ENCODE measurements around the gene RNU7-1. TPM values are rescaled to one million over a fixed set of nuclear protein-coding genes. Genes with fewer than 3 reads are reported as not detected.
"Not testable (repeated sequence)": the region's sequence is repeated elsewhere in the genome, so short reads cannot be mapped to it uniquely, and the experiment has no call there.

Gene RNU7-1
- polyA plus RNA-seq, 3 donors: not detected

- Histone ChIP-seq H4K20me1 (ENCODE audit: insufficient read depth, low read length) (no peaks in the 10 kb centered on the region), H3K4me3 (replicated peaks in 1 of 3; ENCODE audit: low read depth in 2 of 3, low read length in 3 of 3) (peak overlapping the region in 2 of 3 experiments; percentile 77 to 89), H3K4me2 (replicated peaks; ENCODE audit: extremely low read depth, low read length, poor library complexity, severe bottlenecking) (peak overlapping the region; percentile 94), H3K27ac (ENCODE audit: low read depth in 1 of 2, low read length in 2 of 2) (peak overlapping the region in 1 of 2 donors; percentile 84), H3K9ac (ENCODE audit: insufficient read depth, low read length, poor library complexity, severe bottlenecking) (no peak overlapping the region), H3K4me1 (ENCODE audit: control insufficient read depth in 1 of 2, insufficient read depth in 2 of 2, low read length in 2 of 2) (peaks cover 12 to 14% of the 10 kb centered on the region in 2 donors), H3K36me3 (replicated peaks in 1 of 2; ENCODE audit: control insufficient read depth in 1 of 2, insufficient read depth in 2 of 2, low read length in 2 of 2) (peaks cover 0 to 9% of the 10 kb centered on the region in 2 donors), H2AFZ (ENCODE audit: insufficient read depth, low read depth, low read length, poor library complexity, severe bottlenecking) (peak overlapping the region; percentile 91), H3K9me3 (replicated peaks in 1 of 2; ENCODE audit: control insufficient read depth in 1 of 2, insufficient read depth in 1 of 2, low read length in 2 of 2) (no peaks in the 10 kb centered on the region), H3K79me2 (ENCODE audit: insufficient read depth, low read length) (no peaks in the 10 kb centered on the region), H3K27me3 (ENCODE audit: control insufficient read depth in 2 of 2, insufficient read depth in 2 of 2, low read length in 2 of 2) (no peaks in the 10 kb centered on the region)
- no peak for DNase-seq
- no peak overlapping the region for H3K4me3 Mint-ChIP-seq
- no peaks in the 10 kb centered on the region for H3K4me1 Mint-ChIP-seq
- 90% methylated on average over 2 of the region's 5 CpGs for WGBS (ENCODE audit: insufficient coverage)
- no peak overlapping the region for H3K27ac Mint-ChIP-seq
- TF ChIP-seq, protein P1, sequence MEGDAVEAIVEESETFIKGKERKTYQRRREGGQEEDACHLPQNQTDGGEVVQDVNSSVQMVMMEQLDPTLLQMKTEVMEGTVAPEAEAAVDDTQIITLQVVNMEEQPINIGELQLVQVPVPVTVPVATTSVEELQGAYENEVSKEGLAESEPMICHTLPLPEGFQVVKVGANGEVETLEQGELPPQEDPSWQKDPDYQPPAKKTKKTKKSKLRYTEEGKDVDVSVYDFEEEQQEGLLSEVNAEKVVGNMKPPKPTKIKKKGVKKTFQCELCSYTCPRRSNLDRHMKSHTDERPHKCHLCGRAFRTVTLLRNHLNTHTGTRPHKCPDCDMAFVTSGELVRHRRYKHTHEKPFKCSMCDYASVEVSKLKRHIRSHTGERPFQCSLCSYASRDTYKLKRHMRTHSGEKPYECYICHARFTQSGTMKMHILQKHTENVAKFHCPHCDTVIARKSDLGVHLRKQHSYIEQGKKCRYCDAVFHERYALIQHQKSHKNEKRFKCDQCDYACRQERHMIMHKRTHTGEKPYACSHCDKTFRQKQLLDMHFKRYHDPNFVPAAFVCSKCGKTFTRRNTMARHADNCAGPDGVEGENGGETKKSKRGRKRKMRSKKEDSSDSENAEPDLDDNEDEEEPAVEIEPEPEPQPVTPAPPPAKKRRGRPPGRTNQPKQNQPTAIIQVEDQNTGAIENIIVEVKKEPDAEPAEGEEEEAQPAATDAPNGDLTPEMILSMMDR (IDR thresholded peaks at IDR 0.05): no peak
- intact Hi-C loops (cut with micrococcal nuclease): loop anchor here (5.0 to 10.0 kb wide), 2 partner anchors 33 to 51 kb away; partner anchors contain the start of genes CDCA3 (in 1 of the 2), SPSB2 (in 1 of the 2) and USP5 (in 1 of the 2)
- H3K27me3 Mint-ChIP-seq (ENCODE audit: low read depth in 3 of 3): peaks cover 0 to 5% (median 0%) of the 10 kb centered on the region in 3 donors
- no peaks in the 10 kb centered on the region for H3K9me3 Mint-ChIP-seq
- peaks cover 3 to 5% of the 10 kb centered on the region in 2 donors for H3K36me3 Mint-ChIP-seq
Observed at GRCh38 chr12:6905414-6906040, 38.1 kb upstream of the RNU7-1 start.

DNA sequence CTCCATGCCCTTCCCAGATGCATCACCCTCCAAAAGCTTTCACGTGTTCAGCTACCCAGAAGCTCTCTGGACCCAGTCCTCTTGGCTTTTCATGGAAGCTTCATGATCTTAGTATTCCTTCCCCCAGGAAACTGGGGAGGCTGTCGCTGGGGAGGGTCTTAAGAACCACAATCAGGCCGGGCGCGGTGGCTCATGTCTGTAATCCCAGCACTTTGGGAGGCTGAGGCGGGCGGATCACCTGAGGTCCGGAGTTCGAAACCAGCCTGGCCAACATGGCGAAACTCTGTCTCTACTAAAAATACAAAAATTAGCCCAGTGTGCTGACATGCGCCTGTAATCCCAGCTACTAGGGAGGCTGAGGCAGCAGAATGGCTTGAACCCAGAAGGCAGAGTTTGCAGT is 35.5 kb upstream of the RNU7-1 start:
- H3K9me3 Mint-ChIP-seq; H3K9ac ChIP-seq (ENCODE audit: insufficient read depth, low read length, poor library complexity, severe bottlenecking); H3K4me2 ChIP-seq (replicated peaks; ENCODE audit: extremely low read depth, low read length, poor library complexity, severe bottlenecking); H3K27ac ChIP-seq (ENCODE audit: low read depth in 1 of 2, low read length in 2 of 2); H3K4me3 Mint-ChIP-seq; H2AFZ ChIP-seq (ENCODE audit: insufficient read depth, low read depth, low read length, poor library complexity, severe bottlenecking); H3K9me3 ChIP-seq (replicated peaks in 1 of 2; ENCODE audit: control insufficient read depth in 1 of 2, insufficient read depth in 1 of 2, low read length in 2 of 2); H3K4me1 Mint-ChIP-seq; H3K4me3 ChIP-seq (replicated peaks in 1 of 3; ENCODE audit: low read depth in 2 of 3, low read length in 3 of 3); H3K79me2 ChIP-seq (ENCODE audit: insufficient read depth, low read length); DNase-seq; H4K20me1 ChIP-seq (ENCODE audit: insufficient read depth, low read length); H3K36me3 Mint-ChIP-seq; H3K36me3 ChIP-seq (replicated peaks in 1 of 2; ENCODE audit: control insufficient read depth in 1 of 2, insufficient read depth in 2 of 2, low read length in 2 of 2): not testable (repeated sequence)
- intact Hi-C loops (cut with micrococcal nuclease): loop anchor here (5.0 to 10.0 kb wide), 2 partner anchors 36 to 53 kb away; partner anchors contain the start of genes CDCA3 (in 1 of the 2), SPSB2 (in 1 of the 2) and USP5 (in 1 of the 2)
- no CpG with 5 or more reads among the region's 11 CpGs for WGBS (ENCODE audit: insufficient coverage)
- Mint-ChIP-seq H3K27ac (peak overlapping the region in 1 of 7 donors; percentile 20), H3K27me3 (ENCODE audit: low read depth in 3 of 3) (peaks cover 15 to 28% (median 19%) of the 10 kb centered on the region in 3 donors)
- H3K27me3 ChIP-seq (ENCODE audit: control insufficient read depth in 2 of 2, insufficient read depth in 2 of 2, low read length in 2 of 2): peaks cover 9 to 21% of the 10 kb centered on the region in 2 donors
- H3K4me1 ChIP-seq (ENCODE audit: control insufficient read depth in 1 of 2, insufficient read depth in 2 of 2, low read length in 2 of 2): peaks cover 12 to 13% of the 10 kb centered on the region in 2 donors
